ENCODE results near the gene FOXS1. TPM values are rescaled to one million over a fixed set of nuclear protein-coding genes. Genes with fewer than 3 reads are reported as not detected.
A peak's percentile ranks its signal among the peaks of the same experiment; 100 is the strongest.

Gene FOXS1
- total RNA-seq, 1 experiment from 2014 or later, result 0.22 TPM

DNA sequence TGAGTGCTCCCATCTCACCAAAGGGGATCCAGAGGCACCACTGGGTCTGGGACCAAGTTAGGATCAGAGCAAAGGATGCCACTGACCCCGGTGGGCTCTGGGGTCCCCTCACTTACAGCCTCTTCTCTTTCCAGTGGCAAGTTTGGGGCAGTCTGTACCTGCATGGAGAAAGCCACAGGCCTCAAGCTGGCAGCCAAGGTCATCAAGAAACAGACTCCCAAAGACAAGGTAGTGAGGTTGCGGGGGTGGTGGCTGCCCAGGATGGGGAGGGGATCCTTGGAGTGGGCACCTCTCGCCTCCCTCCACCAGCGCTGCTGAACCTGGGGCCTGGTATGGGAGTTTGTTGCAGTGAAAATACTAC, 21.3 kb downstream of the FOXS1 start:
- Histone ChIP-seq H2AK5ac (ENCODE audit: insufficient read length, low read length) (no peak overlapping the region), H3K9ac (ENCODE audit: extremely low read depth, insufficient read length, low read length) (no peak overlapping the region), H2AFZ (ENCODE audit: low read length) (no peak overlapping the region), H3K27me3 (ENCODE audit: insufficient read depth, low read length) (no peaks in the 10 kb centered on the region), H3K27ac (ENCODE audit: insufficient read length, low read depth, low read length) (no peak overlapping the region), H2BK20ac (ENCODE audit: low read depth, low read length, poor library complexity, severe bottlenecking) (no peak overlapping the region), H3K9me3 (ENCODE audit: control insufficient read depth, low read depth, low read length) (no peaks in the 10 kb centered on the region), H4K5ac (ENCODE audit: insufficient read length, low read depth, low read length) (no peak overlapping the region), H3K56ac (ENCODE audit: insufficient read length, low read depth, low read length) (no peak overlapping the region), H3K23me2 (ENCODE audit: insufficient read length, low read depth, low read length, poor library complexity, severe bottlenecking) (no peaks in the 10 kb centered on the region), H3K14ac (ENCODE audit: insufficient read depth, low read length) (no peak overlapping the region), H3K79me1 (ENCODE audit: insufficient read depth, low read depth, low read length, poor library complexity, severe bottlenecking) (no peaks in the 10 kb centered on the region), H3K79me2 (ENCODE audit: insufficient read depth, low read length) (no peaks in the 10 kb centered on the region), H3T11ph (ENCODE audit: low read length) (no peak overlapping the region), H4K20me1 (ENCODE audit: control insufficient read depth, insufficient read depth, insufficient read length) (no peaks in the 10 kb centered on the region), H3K4me2 (ENCODE audit: insufficient read depth, insufficient read length, low read length) (no peak overlapping the region), H2BK5ac (ENCODE audit: insufficient read length, low read length) (no peak overlapping the region), H3K23ac (ENCODE audit: insufficient read length, low read depth, low read length) (no peak overlapping the region), H2BK15ac (ENCODE audit: low read depth, low read length) (no peak overlapping the region), H3K4ac (ENCODE audit: low read depth, low read length) (no peak overlapping the region), H3K18ac (ENCODE audit: insufficient read length, low read depth, low read length) (no peak overlapping the region), H2BK120ac (ENCODE audit: low read depth, low read length, poor library complexity, severe bottlenecking) (no peak overlapping the region), H4K8ac (replicated peaks; ENCODE audit: insufficient read length, low read depth, low read length) (no peak overlapping the region), H4K91ac (ENCODE audit: insufficient read length, low read depth, low read length) (no peak overlapping the region), H3K4me1 (ENCODE audit: insufficient read depth, low read length) (no peaks in the 10 kb centered on the region), H2BK12ac (ENCODE audit: insufficient read length, low read depth, low read length) (no peak overlapping the region)
- TF ChIP-seq, protein P1, sequence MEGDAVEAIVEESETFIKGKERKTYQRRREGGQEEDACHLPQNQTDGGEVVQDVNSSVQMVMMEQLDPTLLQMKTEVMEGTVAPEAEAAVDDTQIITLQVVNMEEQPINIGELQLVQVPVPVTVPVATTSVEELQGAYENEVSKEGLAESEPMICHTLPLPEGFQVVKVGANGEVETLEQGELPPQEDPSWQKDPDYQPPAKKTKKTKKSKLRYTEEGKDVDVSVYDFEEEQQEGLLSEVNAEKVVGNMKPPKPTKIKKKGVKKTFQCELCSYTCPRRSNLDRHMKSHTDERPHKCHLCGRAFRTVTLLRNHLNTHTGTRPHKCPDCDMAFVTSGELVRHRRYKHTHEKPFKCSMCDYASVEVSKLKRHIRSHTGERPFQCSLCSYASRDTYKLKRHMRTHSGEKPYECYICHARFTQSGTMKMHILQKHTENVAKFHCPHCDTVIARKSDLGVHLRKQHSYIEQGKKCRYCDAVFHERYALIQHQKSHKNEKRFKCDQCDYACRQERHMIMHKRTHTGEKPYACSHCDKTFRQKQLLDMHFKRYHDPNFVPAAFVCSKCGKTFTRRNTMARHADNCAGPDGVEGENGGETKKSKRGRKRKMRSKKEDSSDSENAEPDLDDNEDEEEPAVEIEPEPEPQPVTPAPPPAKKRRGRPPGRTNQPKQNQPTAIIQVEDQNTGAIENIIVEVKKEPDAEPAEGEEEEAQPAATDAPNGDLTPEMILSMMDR (conservative IDR thresholded peaks at IDR 0.05), result no peak
- Mint-ChIP-seq H3K4me3 (no peak overlapping the region), H3K36me3 (ENCODE audit: insufficient read depth in 1 of 3, low read depth in 3 of 3) (no peaks in the 10 kb centered on the region), H3K9me3 (no peaks in the 10 kb centered on the region), H3K27ac (0 out of 7 replicates have a peak overlapping the region, but pooled peaks of 1 of the 3 experiments have one; percentile 71), H3K4me1 (peaks cover 9 to 15% of the 10 kb centered on the region in 2 experiments), H3K27me3 (ENCODE audit: low read depth) (peaks cover 5% of the 10 kb centered on the region)
- WGBS (ENCODE audit: extremely low coverage, insufficient read length, low lambda C conversion rate), result no CpG with 5 or more reads among the region's 4 CpGs
- no peak for DNase-seq
